HCT116 (cell line): ENCODE measurements around the gene NLRP14. TPM values are rescaled to one million over a fixed set of nuclear protein-coding genes. Genes with fewer than 3 reads are reported as not detected.

Source experiments
- ATAC-seq: fragments of 200-7000 bp; cut with Tn5 transposase; 2 replicates; pipeline ENCODE4 v1.9.1; 2020; ENCODE audit warnings: mild to moderate bottlenecking, moderate library complexity
- BruUV-seq: library from RNA; stranded (reverse); fragments of 400-500 nt; replicated peaks from 2 replicates; lab custom pipeline; 2021; lab: Mats Ljungman, UMichigan
- CTCF ChIA-PET: fragments of 300-600 bp; sonication (Branson Sonifier 250); formaldehyde crosslinking; loops from one replicate; lab custom pipeline; 2021; ENCODE audit warnings: antibody characterized with exemption; lab: Charles Lee
- POLR2A ChIA-PET: fragments of 300-600, 350-600 bp; sonication (Branson Sonifier 250); formaldehyde crosslinking; loops from one replicate; lab custom pipeline; 2021; ENCODE audit warnings: antibody characterized with exemption; lab: Charles Lee
- RAD21 ChIA-PET, 2 experiments: fragments of 300-600 bp; sonication (Branson Sonifier 250); formaldehyde crosslinking; loops; one replicate each; lab custom pipeline; 2023; ENCODE audit warnings: low total read pairs in 2 of 2; ENCODE audit not compliant: uncharacterized antibody in 2 of 2, unreplicated experiment in 2 of 2, low non-redundant PET in 1 of 2; lab: Charles Lee
- DNase-seq: peaks from one replicate; pipeline ENCODE4 v3.0.0-alpha.2; 2010; ENCODE audit warnings: low read depth, low spot score
- H2AFZ ChIP-seq: fragments of 200-600 bp; shearing (Covaris generic), sonication (generic); 2 replicates; pipeline ENCODE4 v1.6.1; 2017; ENCODE audit warnings: low read depth, mixed run types, mixed read lengths, antibody characterized with exemption, low read length; ENCODE audit not compliant: poor library complexity, severe bottlenecking
- H3K27ac ChIP-seq: 2 replicates; pipeline ENCODE4 v1.5.1; 2012; ENCODE audit warnings: low read depth, low read length
- H3K27me3 ChIP-seq: fragments of 200-600 bp; sonication (generic); 2 replicates; pipeline ENCODE4 v1.6.1; 2016; ENCODE audit warnings: mixed run types, low read length, mixed read lengths; ENCODE audit not compliant: insufficient read depth
- H3K36me3 ChIP-seq, 2 experiments: fragments of 200-500 bp in 1 of 2; fragments of 200-600 bp in 1 of 2; sonication (Bioruptor generic) in 1 of 2; sonication (generic) in 1 of 2; 2 replicates each; pipeline versions ENCODE4 v1.5.1 to v1.6.1; 2014 to 2016; ENCODE audit warnings: low read length in 2 of 2, inconsistent platforms in 1 of 2, mixed read lengths in 1 of 2, mixed run types in 1 of 2; ENCODE audit not compliant: insufficient read depth in 2 of 2, control insufficient read depth in 1 of 2
- H3K4me1 ChIP-seq, 2 experiments: fragments of 200-600 bp in 1 of 2; sonication (generic) in 1 of 2; 2 replicates each; pipeline versions ENCODE4 v1.5.1 to v1.6.1; 2012 to 2017; ENCODE audit warnings: low read length in 2 of 2, inconsistent platforms in 1 of 2, mild to moderate bottlenecking in 1 of 2, mixed read lengths in 1 of 2, mixed run types in 1 of 2, moderate library complexity in 1 of 2; ENCODE audit not compliant: insufficient read depth in 2 of 2, control insufficient read depth in 1 of 2
- H3K4me2 ChIP-seq: fragments of 200-600 bp; sonication (generic); 2 replicates; pipeline ENCODE4 v1.6.1; 2017; ENCODE audit warnings: mixed run types, low read length, mixed read lengths
- H3K4me3 ChIP-seq, 2 experiments: fragments of 200-600 bp in 1 of 2; sonication (generic) in 1 of 2; replicated peaks in 1 of 2; 2 replicates each; pipeline ENCODE4 v1.5.1; 2011 to 2016; ENCODE audit warnings: low read length in 2 of 2, control low read depth in 1 of 2, low read depth in 1 of 2, mild to moderate bottlenecking in 1 of 2, mixed read lengths in 1 of 2, mixed run types in 1 of 2
- H3K79me2 ChIP-seq: fragments of 200-600 bp; sonication (generic); 2 replicates; pipeline ENCODE4 v1.6.1; 2017; ENCODE audit warnings: mild to moderate bottlenecking, mixed run types, low read length, moderate library complexity, mixed read lengths; ENCODE audit not compliant: insufficient read depth
- H3K9ac ChIP-seq: fragments of 200-600 bp; sonication (generic); 2 replicates; pipeline ENCODE4 v1.6.1; 2016; ENCODE audit warnings: low read length, mixed read lengths
- H3K9me2 ChIP-seq: fragments of 200-600 bp; sonication (generic), shearing (Covaris generic); 2 replicates; pipeline ENCODE4 v1.6.1; 2017; ENCODE audit warnings: mixed run types, mild to moderate bottlenecking, moderate library complexity; ENCODE audit not compliant: insufficient read depth
- H3K9me3 ChIP-seq, 2 experiments: fragments of 200-500 bp in 1 of 2; fragments of 200-600 bp in 1 of 2; sonication (Bioruptor generic) in 1 of 2; sonication (generic) in 1 of 2; 2 replicates each; pipeline ENCODE4 v1.6.1; 2014 to 2017; ENCODE audit warnings: low read length in 2 of 2, mixed read lengths in 2 of 2, inconsistent platforms in 1 of 2, low read depth in 1 of 2, mild to moderate bottlenecking in 1 of 2, mixed run types in 1 of 2, moderate library complexity in 1 of 2; ENCODE audit not compliant: control insufficient read depth in 1 of 2, insufficient read depth in 1 of 2
- H4K20me1 ChIP-seq: fragments of 200-600 bp; sonication (generic), shearing (Covaris generic); 2 replicates; pipeline ENCODE4 v1.6.1; 2017; ENCODE audit warnings: mixed run types, mild to moderate bottlenecking, moderate library complexity; ENCODE audit not compliant: insufficient read depth
- CBX3 ChIP-seq: IDR thresholded peaks from 2 replicates; pipeline ENCODE4 v1.6.1; 2012; ENCODE audit warnings: low read depth
- CEBPB ChIP-seq: IDR thresholded peaks from 2 replicates; pipeline ENCODE4 v1.6.1; 2012; ENCODE audit warnings: low read depth
- EGR1 ChIP-seq: IDR thresholded peaks from 2 replicates; pipeline ENCODE4 v1.6.1; 2012; ENCODE audit warnings: low read depth
- EZH2 ChIP-seq: fragments of 200-600 bp; sonication (generic); IDR thresholded peaks from 2 replicates; pipeline ENCODE4 v1.6.1; 2017; ENCODE audit warnings: antibody characterized with exemption, mixed run types
- EZH2phosphoT487 ChIP-seq: fragments of 200-600 bp; IDR thresholded peaks from 2 replicates; pipeline ENCODE4 v1.6.1; 2018; ENCODE audit warnings: antibody characterized with exemption, borderline replicate concordance
- FOSL1 ChIP-seq: IDR thresholded peaks from 2 replicates; pipeline ENCODE4 v1.6.1; 2012; ENCODE audit warnings: low read depth
- RAD21 ChIP-seq: IDR thresholded peaks from 2 replicates; pipeline ENCODE4 v1.6.1; 2012; ENCODE audit warnings: low read depth, mild to moderate bottlenecking
- SIN3A ChIP-seq: IDR thresholded peaks from 2 replicates; pipeline ENCODE4 v1.6.1; 2012; ENCODE audit warnings: low read depth
- SRF ChIP-seq: IDR thresholded peaks from 2 replicates; pipeline ENCODE4 v1.6.1; 2012; ENCODE audit warnings: low read depth
- ZFX ChIP-seq: fragments of 450-650 bp; IDR thresholded peaks from 2 replicates; pipeline ENCODE4 v1.6.1; 2017
- ZNF274 ChIP-seq: fragments of 200-500 bp; sonication (Bioruptor generic); IDR thresholded peaks from 2 replicates; pipeline ENCODE4 v1.6.1; 2014; ENCODE audit warnings: mild to moderate bottlenecking, low read depth, low read length, inconsistent platforms
- intact Hi-C: fragments of 100-400 bp; cut with micrococcal nuclease; formaldehyde crosslinking; loops from 2 replicates; pipeline ENCODE4 v1.10.0; 2022
- total RNA-seq: library from RNA; stranded (reverse); gene quantifications from one replicate; pipeline ENCODE4 v1.2.1, GENCODE V29; 2021; ENCODE audit not compliant: unreplicated experiment
- TF ChIP-seq, protein P1 (sequence below): IDR thresholded peaks from 2 replicates; pipeline ENCODE4 v1.6.1; 2012; ENCODE audit warnings: low read depth
- TF ChIP-seq, protein P2 (sequence below): IDR thresholded peaks from 2 replicates; pipeline ENCODE4 v1.6.1; 2012

The NLRP14 gene
- total RNA-seq, 1 experiment from 2014 or later, result 0.49 TPM

DNA sequence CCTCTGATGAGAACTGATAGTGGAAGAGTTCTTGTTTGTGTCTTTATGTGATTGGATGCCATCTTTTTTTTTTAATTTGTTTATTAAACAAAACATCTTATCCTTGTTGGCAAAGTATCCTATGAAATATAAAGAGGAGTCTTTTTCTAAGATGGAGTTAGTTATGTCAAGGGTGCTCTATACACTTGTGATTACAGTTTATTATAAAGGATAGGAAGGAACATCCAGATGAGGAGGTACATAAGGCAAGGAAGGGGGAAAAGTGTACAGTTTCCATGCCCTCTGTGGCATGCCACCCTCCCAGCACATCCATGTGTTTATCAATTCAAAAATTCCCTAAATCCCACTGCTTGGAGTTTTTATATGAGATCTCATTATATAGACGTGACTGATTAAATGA is 61.2 kb downstream of the NLRP14 start:
- no peaks in the 10 kb centered on the region for H3K4me1 ChIP-seq
- H3K9ac ChIP-seq, result no peak overlapping the region
- no peaks in the 10 kb centered on the region for H4K20me1 ChIP-seq
- H3K27ac ChIP-seq, result no peak overlapping the region
- POLR2A ChIA-PET, result no interaction called here
- H3K9me3 ChIP-seq, result no peaks in the 10 kb centered on the region
- H3K4me3 ChIP-seq, result no peak overlapping the region
- no TSS peak for BruUV-seq
- DNase-seq, result no peak
- no peaks in the 10 kb centered on the region for H3K36me3 ChIP-seq
- H3K9me2 ChIP-seq, result no peaks in the 10 kb centered on the region
- CTCF ChIA-PET, result no interaction called here
- RAD21 ChIA-PET, result no interaction called here
- no peaks in the 10 kb centered on the region for H3K79me2 ChIP-seq
- intact Hi-C loops, result no loop called here
- TF ChIP-seq FOSL1 (no peak), SRF (no peak), CBX3 (no peak), EZH2 (no peak), EGR1 (no peak), ZFX (no peak), SIN3A (no peak), CEBPB (no peak), EZH2phosphoT487 (no peak), RAD21 (no peak), ZNF274 (no peak)
- TF ChIP-seq, protein P1, sequence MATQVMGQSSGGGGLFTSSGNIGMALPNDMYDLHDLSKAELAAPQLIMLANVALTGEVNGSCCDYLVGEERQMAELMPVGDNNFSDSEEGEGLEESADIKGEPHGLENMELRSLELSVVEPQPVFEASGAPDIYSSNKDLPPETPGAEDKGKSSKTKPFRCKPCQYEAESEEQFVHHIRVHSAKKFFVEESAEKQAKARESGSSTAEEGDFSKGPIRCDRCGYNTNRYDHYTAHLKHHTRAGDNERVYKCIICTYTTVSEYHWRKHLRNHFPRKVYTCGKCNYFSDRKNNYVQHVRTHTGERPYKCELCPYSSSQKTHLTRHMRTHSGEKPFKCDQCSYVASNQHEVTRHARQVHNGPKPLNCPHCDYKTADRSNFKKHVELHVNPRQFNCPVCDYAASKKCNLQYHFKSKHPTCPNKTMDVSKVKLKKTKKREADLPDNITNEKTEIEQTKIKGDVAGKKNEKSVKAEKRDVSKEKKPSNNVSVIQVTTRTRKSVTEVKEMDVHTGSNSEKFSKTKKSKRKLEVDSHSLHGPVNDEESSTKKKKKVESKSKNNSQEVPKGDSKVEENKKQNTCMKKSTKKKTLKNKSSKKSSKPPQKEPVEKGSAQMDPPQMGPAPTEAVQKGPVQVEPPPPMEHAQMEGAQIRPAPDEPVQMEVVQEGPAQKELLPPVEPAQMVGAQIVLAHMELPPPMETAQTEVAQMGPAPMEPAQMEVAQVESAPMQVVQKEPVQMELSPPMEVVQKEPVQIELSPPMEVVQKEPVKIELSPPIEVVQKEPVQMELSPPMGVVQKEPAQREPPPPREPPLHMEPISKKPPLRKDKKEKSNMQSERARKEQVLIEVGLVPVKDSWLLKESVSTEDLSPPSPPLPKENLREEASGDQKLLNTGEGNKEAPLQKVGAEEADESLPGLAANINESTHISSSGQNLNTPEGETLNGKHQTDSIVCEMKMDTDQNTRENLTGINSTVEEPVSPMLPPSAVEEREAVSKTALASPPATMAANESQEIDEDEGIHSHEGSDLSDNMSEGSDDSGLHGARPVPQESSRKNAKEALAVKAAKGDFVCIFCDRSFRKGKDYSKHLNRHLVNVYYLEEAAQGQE, result no peak
- TF ChIP-seq, protein P2, sequence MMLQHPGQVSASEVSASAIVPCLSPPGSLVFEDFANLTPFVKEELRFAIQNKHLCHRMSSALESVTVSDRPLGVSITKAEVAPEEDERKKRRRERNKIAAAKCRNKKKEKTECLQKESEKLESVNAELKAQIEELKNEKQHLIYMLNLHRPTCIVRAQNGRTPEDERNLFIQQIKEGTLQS, result no peak
- peaks cover 22% of the 10 kb centered on the region for H3K27me3 ChIP-seq
- no peak for ATAC-seq
- H2AFZ ChIP-seq, result no peak overlapping the region
- no peak overlapping the region for H3K4me2 ChIP-seq
